Measurements from ENCODE around the gene MAP3K5. TPM values are rescaled to one million over a fixed set of nuclear protein-coding genes. Genes with fewer than 3 reads are reported as not detected.

Gene MAP3K5
- total RNA-seq, 5 donors from 2014 or later (not counting 1 experiment from before 2014, with no cell fraction given): 17.8 to 29.2 (median 20.6) TPM

DNA sequence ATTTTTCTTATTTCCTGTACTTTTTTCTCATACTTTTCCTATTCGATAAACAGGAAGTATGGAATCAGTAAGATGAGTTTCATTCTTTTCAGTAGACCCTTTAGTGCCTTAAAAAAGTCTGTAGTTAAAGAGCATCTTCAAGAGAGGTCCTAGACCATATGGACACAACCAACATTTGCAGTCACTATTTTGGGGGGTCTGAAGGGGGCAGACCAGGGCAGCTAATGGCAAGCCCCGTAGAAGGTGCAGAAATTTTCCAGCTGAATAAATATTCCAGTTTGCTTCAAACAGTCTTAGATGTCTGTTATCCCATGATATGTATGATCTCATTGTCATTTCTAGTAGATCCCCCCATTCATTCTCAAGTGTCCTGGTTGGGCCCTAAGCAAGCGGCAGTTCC is 52.8 kb downstream of the MAP3K5 start:
- H3K4me3 Mint-ChIP-seq: no peak overlapping the region
- Histone ChIP-seq H3K36me3 (ENCODE audit: control insufficient read depth in 2 of 2, extremely low read depth in 1 of 2, insufficient read depth in 1 of 2, low read length in 1 of 2) (no peaks in the 10 kb centered on the region), H3K4me1 (ENCODE audit: control insufficient read depth in 1 of 2, extremely low read depth in 1 of 2, insufficient read depth in 2 of 2, low read length in 2 of 2) (peaks cover 0 to 11% of the 10 kb centered on the region in 2 experiments), H3K4me3 (ENCODE audit: control insufficient read depth in 1 of 2, extremely low read depth in 1 of 2, low read length in 1 of 2) (no peak overlapping the region), H3K27ac (ENCODE audit: low read length) (no peak overlapping the region), H3K9me3 (no peaks in the 10 kb centered on the region), H3K27me3 (replicated peaks in 1 of 2; ENCODE audit: control insufficient read depth in 2 of 2, extremely low read depth in 1 of 2, insufficient read depth in 2 of 2, low read length in 1 of 2) (no peaks in the 10 kb centered on the region)
- H3K4me1 Mint-ChIP-seq: peaks cover 35 to 70% (median 53%) of the 10 kb centered on the region in 3 donors
- H3K9me3 Mint-ChIP-seq: no peaks in the 10 kb centered on the region
- H3K27me3 Mint-ChIP-seq: no peaks in the 10 kb centered on the region
- DNase-seq (peak in 3 of 35 experiments; percentile 9 to 41 (median 19)), ATAC-seq (replicated peaks in 1 of 4) (peak in 2 of 4 experiments; percentile 55 to 61)
- ChIA-PET CTCF (interaction anchor here (1.0 to 3.3 kb wide), 3 partner anchors 51 to 53 kb away, joined by 4 to 21 read pairs (median 9); partner anchors contain the start of gene MAP3K5 (in 2 of the 2)), POLR2A (interaction anchor here in 1 of 2 donors (1.1 kb wide), 1 partner anchor 53 kb away, joined by 3 read pairs; the partner anchor contains the start of gene MAP3K5)
- 92% methylated on average over 2 of the region's 3 CpGs for WGBS (ENCODE audit: insufficient coverage)
- H3K27ac Mint-ChIP-seq: no peak overlapping the region
- H3K36me3 Mint-ChIP-seq: no peaks in the 10 kb centered on the region

DNA sequence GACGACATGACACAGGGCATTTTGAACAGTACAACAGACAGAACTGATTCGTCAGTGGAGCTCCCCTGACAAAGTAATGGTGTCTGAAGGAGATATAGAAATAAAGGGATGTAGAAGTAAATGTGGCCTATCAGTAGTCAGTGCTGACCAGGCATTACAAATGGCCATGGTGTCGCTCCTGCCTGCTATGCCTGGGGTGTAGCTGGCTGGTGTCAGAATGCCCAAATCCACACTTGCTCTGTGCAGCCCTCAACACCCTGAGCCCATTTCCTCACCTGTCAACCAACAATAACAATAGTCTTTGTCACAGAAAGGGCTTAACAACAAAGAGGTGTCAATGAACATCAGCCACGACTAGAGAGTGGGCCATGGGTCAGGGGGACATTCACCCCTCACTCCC is 53.2 kb downstream of the MAP3K5 start:
- no peaks in the 10 kb centered on the region for H3K27me3 ChIP-seq (replicated peaks in 1 of 2; ENCODE audit: control insufficient read depth in 2 of 2, extremely low read depth in 1 of 2, insufficient read depth in 2 of 2, low read length in 1 of 2)
- Mint-ChIP-seq H3K36me3 (no peaks in the 10 kb centered on the region), H3K27ac (no peak overlapping the region), H3K4me3 (no peak overlapping the region), H3K9me3 (no peaks in the 10 kb centered on the region), H3K4me1 (peaks cover 35 to 68% (median 51%) of the 10 kb centered on the region in 3 donors), H3K27me3 (no peaks in the 10 kb centered on the region)
- DNase-seq: no peak
- no peaks in the 10 kb centered on the region for H3K36me3 ChIP-seq (ENCODE audit: control insufficient read depth in 2 of 2, extremely low read depth in 1 of 2, insufficient read depth in 1 of 2, low read length in 1 of 2)
- H3K4me1 ChIP-seq (ENCODE audit: control insufficient read depth in 1 of 2, extremely low read depth in 1 of 2, insufficient read depth in 2 of 2, low read length in 2 of 2): peaks cover 0 to 11% of the 10 kb centered on the region in 2 experiments
- ChIA-PET CTCF (interaction anchor here (0.6 to 3.3 kb wide), 4 partner anchors 51 to 106 kb away, joined by 3 to 21 read pairs (median 6); partner anchors contain the start of gene MAP3K5 (in 2 of the 2)), POLR2A (no interaction called here)
- 93% methylated on average over 2 of the region's 4 CpGs for WGBS (ENCODE audit: insufficient coverage)
- H3K9me3 ChIP-seq: no peaks in the 10 kb centered on the region
- H3K27ac ChIP-seq (ENCODE audit: low read length): no peak overlapping the region
- no peak overlapping the region for H3K4me3 ChIP-seq (ENCODE audit: control insufficient read depth in 1 of 2, extremely low read depth in 1 of 2, low read length in 1 of 2)
- no peak for ATAC-seq (replicated peaks in 1 of 4)

DNA sequence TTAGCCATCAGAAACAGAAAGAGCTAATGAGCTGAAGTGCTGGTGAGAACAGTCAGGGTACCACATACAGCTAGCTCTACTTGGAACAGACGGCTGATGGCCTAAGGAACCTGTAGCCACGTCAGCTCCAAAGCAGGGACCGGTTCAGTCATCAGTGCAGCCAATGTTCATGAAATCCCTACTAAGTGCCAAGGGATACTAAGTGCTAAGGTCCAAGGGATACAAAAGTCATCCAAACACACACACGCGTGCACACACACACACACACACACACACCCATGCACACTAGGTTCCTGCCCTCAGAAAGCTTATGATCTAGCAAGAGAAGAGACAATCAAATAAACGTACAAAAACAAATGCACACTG is 53.6 kb downstream of the MAP3K5 start:
- no peak overlapping the region for H3K4me3 Mint-ChIP-seq
- CTCF ChIA-PET: interaction anchor here (0.6 to 3.3 kb wide), 3 partner anchors 53 to 107 kb away, joined by 3 to 21 read pairs (median 9); partner anchors contain the start of gene MAP3K5 (in 2 of the 2)
- Histone ChIP-seq H3K4me3 (ENCODE audit: control insufficient read depth in 1 of 2, extremely low read depth in 1 of 2, low read length in 1 of 2) (no peak overlapping the region), H3K27me3 (replicated peaks in 1 of 2; ENCODE audit: control insufficient read depth in 2 of 2, extremely low read depth in 1 of 2, insufficient read depth in 2 of 2, low read length in 1 of 2) (no peaks in the 10 kb centered on the region), H3K4me1 (ENCODE audit: control insufficient read depth in 1 of 2, extremely low read depth in 1 of 2, insufficient read depth in 2 of 2, low read length in 2 of 2) (peaks cover 0 to 11% of the 10 kb centered on the region in 2 experiments), H3K9me3 (no peaks in the 10 kb centered on the region), H3K36me3 (ENCODE audit: control insufficient read depth in 2 of 2, extremely low read depth in 1 of 2, insufficient read depth in 1 of 2, low read length in 1 of 2) (no peaks in the 10 kb centered on the region), H3K27ac (ENCODE audit: low read length) (no peak overlapping the region)
- DNase-seq: no peak
- H3K36me3 Mint-ChIP-seq: no peaks in the 10 kb centered on the region
- H3K27me3 Mint-ChIP-seq: no peaks in the 10 kb centered on the region
- WGBS (ENCODE audit: insufficient coverage): 98% methylated on average over 4 of the region's 6 CpGs
- H3K9me3 Mint-ChIP-seq: no peaks in the 10 kb centered on the region
- no peak for ATAC-seq (replicated peaks in 1 of 4)
- peaks cover 31 to 64% (median 48%) of the 10 kb centered on the region in 3 donors for H3K4me1 Mint-ChIP-seq
- H3K27ac Mint-ChIP-seq: no peak overlapping the region
- POLR2A ChIA-PET: interaction anchor here in 1 of 2 donors (0.7 kb wide), 1 partner anchor 84 kb away, joined by 3 read pairs; no protein-coding TSS in a partner anchor

DNA sequence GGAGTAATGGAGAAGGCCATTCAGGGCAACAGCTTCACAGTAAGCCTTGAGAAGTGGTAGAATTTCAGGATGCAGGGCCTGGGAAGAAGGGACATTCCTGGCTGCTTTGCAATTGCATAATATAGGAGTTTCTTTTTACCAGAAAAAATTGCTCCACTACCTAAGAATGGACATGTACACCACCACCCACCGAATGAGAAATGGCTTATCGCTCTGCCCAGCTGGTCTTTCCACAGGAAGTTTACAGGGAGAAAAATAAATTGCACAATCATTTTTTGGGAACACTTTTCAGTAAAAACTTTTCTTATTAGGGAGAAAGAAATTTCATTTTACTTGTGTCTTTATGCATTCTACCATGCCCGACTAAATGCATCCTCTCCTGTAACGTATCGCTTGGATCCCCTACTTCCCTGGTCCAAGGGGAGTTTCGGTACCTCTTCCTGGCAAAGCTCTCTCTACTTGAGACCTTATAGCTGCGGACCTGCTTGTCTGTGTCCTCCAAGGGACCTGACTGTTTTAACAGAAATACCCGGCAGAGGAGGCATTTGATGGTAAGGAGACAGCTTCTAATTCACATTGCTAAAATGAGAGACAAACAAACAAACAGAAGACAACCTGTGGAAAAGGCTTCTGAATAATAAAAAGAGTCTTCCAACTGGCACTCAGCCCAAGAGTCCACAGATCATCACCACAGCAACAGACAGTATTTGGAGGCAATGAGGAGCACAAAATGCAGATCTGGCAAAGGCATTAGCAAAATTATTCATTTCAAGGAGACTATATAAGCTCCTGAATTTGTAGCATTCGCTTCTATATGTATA is 54.2 kb downstream of the MAP3K5 start:
- CTCF ChIA-PET: interaction anchor here (0.5 to 3.3 kb wide), 2 partner anchors 54 to 152 kb away, joined by 3 to 21 read pairs; partner anchors contain the start of gene MAP3K5 (in 1 of the 2)
- Mint-ChIP-seq H3K27ac (no peak overlapping the region), H3K9me3 (no peaks in the 10 kb centered on the region), H3K4me1 (peaks cover 28 to 65% (median 46%) of the 10 kb centered on the region in 3 donors), H3K4me3 (no peak overlapping the region), H3K36me3 (no peaks in the 10 kb centered on the region), H3K27me3 (no peaks in the 10 kb centered on the region)
- DNase-seq (no peak), ATAC-seq (replicated peaks in 1 of 4) (no peak)
- H3K9me3 ChIP-seq: no peaks in the 10 kb centered on the region
- WGBS (ENCODE audit: insufficient coverage): 96% methylated on average over 4 of the region's 9 CpGs
- H3K27ac ChIP-seq (ENCODE audit: low read length): no peak overlapping the region
- H3K4me1 ChIP-seq (ENCODE audit: control insufficient read depth in 1 of 2, extremely low read depth in 1 of 2, insufficient read depth in 2 of 2, low read length in 2 of 2): peaks cover 0 to 11% of the 10 kb centered on the region in 2 experiments
- POLR2A ChIA-PET: interaction anchor here in 1 of 2 donors (0.7 kb wide), 1 partner anchor 83 kb away, joined by 3 read pairs; no protein-coding TSS in a partner anchor
- no peaks in the 10 kb centered on the region for H3K36me3 ChIP-seq (ENCODE audit: control insufficient read depth in 2 of 2, extremely low read depth in 1 of 2, insufficient read depth in 1 of 2, low read length in 1 of 2)
- no peaks in the 10 kb centered on the region for H3K27me3 ChIP-seq (replicated peaks in 1 of 2; ENCODE audit: control insufficient read depth in 2 of 2, extremely low read depth in 1 of 2, insufficient read depth in 2 of 2, low read length in 1 of 2)
- H3K4me3 ChIP-seq (ENCODE audit: control insufficient read depth in 1 of 2, extremely low read depth in 1 of 2, low read length in 1 of 2): no peak overlapping the region

DNA sequence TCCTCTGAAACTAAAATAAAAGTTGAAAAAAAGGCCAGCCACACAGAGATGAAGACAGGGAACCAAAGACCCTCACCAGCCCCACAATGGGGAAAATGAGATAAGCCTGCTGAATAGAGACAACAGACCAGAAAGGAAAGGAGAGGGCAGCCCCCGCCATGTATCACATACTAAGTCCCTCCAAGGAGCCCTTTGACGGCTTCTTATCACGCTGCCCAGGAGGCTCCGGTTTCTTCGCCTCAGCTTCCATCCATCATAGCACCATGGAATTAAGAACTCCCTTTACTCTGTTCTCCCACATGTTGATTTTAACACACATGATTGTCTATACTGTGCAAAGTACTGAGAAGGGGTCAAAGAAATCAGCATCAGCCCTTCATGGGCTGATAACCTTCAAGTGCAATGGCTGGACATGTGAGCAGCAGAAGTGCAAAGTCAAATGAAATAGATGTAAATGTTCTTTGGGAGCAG is 54.9 kb downstream of the MAP3K5 start:
- Histone ChIP-seq H3K9me3 (no peaks in the 10 kb centered on the region), H3K36me3 (ENCODE audit: control insufficient read depth in 2 of 2, extremely low read depth in 1 of 2, insufficient read depth in 1 of 2, low read length in 1 of 2) (no peaks in the 10 kb centered on the region), H3K4me1 (ENCODE audit: control insufficient read depth in 1 of 2, extremely low read depth in 1 of 2, insufficient read depth in 2 of 2, low read length in 2 of 2) (peaks cover 0 to 11% of the 10 kb centered on the region in 2 experiments), H3K27me3 (replicated peaks in 1 of 2; ENCODE audit: control insufficient read depth in 2 of 2, extremely low read depth in 1 of 2, insufficient read depth in 2 of 2, low read length in 1 of 2) (no peaks in the 10 kb centered on the region), H3K4me3 (ENCODE audit: control insufficient read depth in 1 of 2, extremely low read depth in 1 of 2, low read length in 1 of 2) (no peak overlapping the region), H3K27ac (ENCODE audit: low read length) (no peak overlapping the region)
- DNase-seq (no peak), ATAC-seq (replicated peaks in 1 of 4) (no peak)
- H3K36me3 Mint-ChIP-seq: no peaks in the 10 kb centered on the region
- no peak overlapping the region for H3K4me3 Mint-ChIP-seq
- POLR2A ChIA-PET: no interaction called here
- CTCF ChIA-PET: no interaction called here
- H3K4me1 Mint-ChIP-seq: peaks cover 28 to 63% (median 44%) of the 10 kb centered on the region in 3 donors
- H3K27ac Mint-ChIP-seq: no peak overlapping the region
- no peaks in the 10 kb centered on the region for H3K27me3 Mint-ChIP-seq
- no peaks in the 10 kb centered on the region for H3K9me3 Mint-ChIP-seq
- WGBS (ENCODE audit: insufficient coverage): no CpG with 5 or more reads among the region's 5 CpGs

DNA sequence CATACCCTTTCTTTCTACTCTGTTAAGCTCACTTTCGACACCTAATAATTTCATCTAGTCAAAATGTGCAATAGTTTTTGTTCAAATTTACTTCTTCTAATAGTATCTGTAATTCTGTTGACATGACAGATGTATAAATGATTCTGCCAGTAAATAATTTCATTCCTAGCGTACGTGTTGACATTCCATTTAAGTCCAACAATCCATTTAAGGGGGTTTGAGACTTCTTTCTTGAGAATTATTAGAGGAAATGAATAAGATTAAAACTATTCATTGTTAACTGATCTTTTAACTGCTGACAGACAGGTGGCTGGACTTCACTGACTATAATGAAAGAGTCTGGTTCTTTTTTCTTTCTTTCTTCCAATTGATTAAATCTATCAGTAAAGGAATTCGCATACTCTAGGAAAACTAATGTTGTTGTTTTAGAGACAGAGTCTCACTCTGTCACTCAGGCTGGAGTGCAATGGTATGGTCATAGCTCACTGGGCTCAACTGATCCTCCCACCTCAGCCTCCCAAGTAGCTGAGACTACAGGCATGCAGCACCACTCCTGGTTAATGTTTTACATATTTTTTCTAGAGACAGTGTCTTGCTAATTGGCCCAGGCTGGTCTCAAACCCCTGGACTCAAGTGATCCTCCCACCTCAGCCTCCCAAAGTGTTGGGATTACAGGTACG is 55.9 kb downstream of the MAP3K5 start:
- Mint-ChIP-seq H3K36me3 (peaks cover 4% of the 10 kb centered on the region), H3K4me3 (no peak overlapping the region), H3K9me3 (no peaks in the 10 kb centered on the region), H3K27me3 (no peaks in the 10 kb centered on the region), H3K27ac (no peak overlapping the region), H3K4me1 (peaks cover 20 to 65% (median 41%) of the 10 kb centered on the region in 3 donors)
- ChIA-PET CTCF (no interaction called here), POLR2A (interaction anchor here in 1 of 2 donors (0.6 kb wide), 1 partner anchor 14 kb away, joined by 14 read pairs; no protein-coding TSS in a partner anchor)
- Histone ChIP-seq H3K4me3 (ENCODE audit: control insufficient read depth in 1 of 2, extremely low read depth in 1 of 2, low read length in 1 of 2) (no peak overlapping the region), H3K27me3 (replicated peaks in 1 of 2; ENCODE audit: control insufficient read depth in 2 of 2, extremely low read depth in 1 of 2, insufficient read depth in 2 of 2, low read length in 1 of 2) (no peaks in the 10 kb centered on the region), H3K9me3 (no peaks in the 10 kb centered on the region), H3K4me1 (ENCODE audit: control insufficient read depth in 1 of 2, extremely low read depth in 1 of 2, insufficient read depth in 2 of 2, low read length in 2 of 2) (peaks cover 0 to 11% of the 10 kb centered on the region in 2 experiments), H3K36me3 (ENCODE audit: control insufficient read depth in 2 of 2, extremely low read depth in 1 of 2, insufficient read depth in 1 of 2, low read length in 1 of 2) (no peaks in the 10 kb centered on the region), H3K27ac (ENCODE audit: low read length) (no peak overlapping the region)
- WGBS (ENCODE audit: insufficient coverage): no CpG with 5 or more reads among the region's 5 CpGs
- ATAC-seq (replicated peaks in 1 of 4) (no peak), DNase-seq (no peak)
